ENCODE measurements around the gene STON1. TPM values are rescaled to one million over a fixed set of nuclear protein-coding genes. Genes with fewer than 3 reads are reported as not detected.

STON1 gene
- total RNA-seq, 1 experiment from 2014 or later: 5.5 TPM

DNA sequence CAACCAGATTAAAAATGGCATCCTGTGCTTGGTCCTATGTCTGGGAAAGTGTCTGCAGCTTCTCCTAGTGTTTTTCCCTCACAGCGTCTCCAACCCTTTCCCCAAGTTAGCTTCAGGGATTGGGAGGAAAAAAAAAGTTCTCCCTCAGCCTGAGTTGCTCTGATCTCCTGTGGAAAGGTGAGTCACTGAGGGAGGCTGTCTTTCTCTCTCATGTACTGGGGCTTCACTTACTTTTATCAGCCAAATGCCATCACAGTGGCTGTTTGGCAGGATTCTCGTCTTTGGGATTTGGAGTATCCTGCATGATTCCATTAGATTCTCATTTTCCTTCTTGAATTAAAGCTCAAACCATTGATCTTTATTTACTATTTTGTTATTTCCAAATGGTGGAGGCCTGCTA lies 105.8 kb downstream of the STON1 start:
- no peak for DNase-seq
- Histone ChIP-seq H3K4me1 (ENCODE audit: insufficient read depth, low read length) (no peaks in the 10 kb centered on the region), H2AK5ac (ENCODE audit: insufficient read length, low read length) (no peak overlapping the region), H2BK5ac (ENCODE audit: insufficient read length, low read length) (no peak overlapping the region), H2AFZ (ENCODE audit: low read length) (no peak overlapping the region), H4K91ac (ENCODE audit: insufficient read length, low read depth, low read length) (no peak overlapping the region), H2BK15ac (ENCODE audit: low read depth, low read length) (no peak overlapping the region), H3K4ac (ENCODE audit: low read depth, low read length) (no peak overlapping the region), H3K18ac (ENCODE audit: insufficient read length, low read depth, low read length) (no peak overlapping the region), H3K79me2 (ENCODE audit: insufficient read depth, low read length) (no peaks in the 10 kb centered on the region), H4K8ac (replicated peaks; ENCODE audit: insufficient read length, low read depth, low read length) (no peak overlapping the region), H3K23ac (ENCODE audit: insufficient read length, low read depth, low read length) (no peak overlapping the region), H2BK12ac (ENCODE audit: insufficient read length, low read depth, low read length) (no peak overlapping the region), H3K14ac (ENCODE audit: insufficient read depth, low read length) (no peak overlapping the region), H3K9me3 (ENCODE audit: control insufficient read depth, low read depth, low read length) (no peaks in the 10 kb centered on the region), H3K79me1 (ENCODE audit: insufficient read depth, low read depth, low read length, poor library complexity, severe bottlenecking) (no peaks in the 10 kb centered on the region), H3K4me2 (ENCODE audit: insufficient read depth, insufficient read length, low read length) (no peak overlapping the region), H2BK120ac (ENCODE audit: low read depth, low read length, poor library complexity, severe bottlenecking) (no peak overlapping the region), H3T11ph (ENCODE audit: low read length) (no peak overlapping the region), H3K27me3 (ENCODE audit: insufficient read depth, low read length) (no peaks in the 10 kb centered on the region), H4K5ac (ENCODE audit: insufficient read length, low read depth, low read length) (no peak overlapping the region), H3K23me2 (ENCODE audit: insufficient read length, low read depth, low read length, poor library complexity, severe bottlenecking) (no peaks in the 10 kb centered on the region), H3K56ac (ENCODE audit: insufficient read length, low read depth, low read length) (no peak overlapping the region), H3K9ac (ENCODE audit: extremely low read depth, insufficient read length, low read length) (no peak overlapping the region), H3K27ac (ENCODE audit: insufficient read length, low read depth, low read length) (no peak overlapping the region), H4K20me1 (ENCODE audit: control insufficient read depth, insufficient read depth, insufficient read length) (no peaks in the 10 kb centered on the region), H2BK20ac (ENCODE audit: low read depth, low read length, poor library complexity, severe bottlenecking) (no peak overlapping the region)
- whole genome bisulfite sequencing (ENCODE audit: extremely low coverage, insufficient read length, low lambda C conversion rate): no CpG with 5 or more reads among the region's 2 CpGs
- TF ChIP-seq, protein P1, sequence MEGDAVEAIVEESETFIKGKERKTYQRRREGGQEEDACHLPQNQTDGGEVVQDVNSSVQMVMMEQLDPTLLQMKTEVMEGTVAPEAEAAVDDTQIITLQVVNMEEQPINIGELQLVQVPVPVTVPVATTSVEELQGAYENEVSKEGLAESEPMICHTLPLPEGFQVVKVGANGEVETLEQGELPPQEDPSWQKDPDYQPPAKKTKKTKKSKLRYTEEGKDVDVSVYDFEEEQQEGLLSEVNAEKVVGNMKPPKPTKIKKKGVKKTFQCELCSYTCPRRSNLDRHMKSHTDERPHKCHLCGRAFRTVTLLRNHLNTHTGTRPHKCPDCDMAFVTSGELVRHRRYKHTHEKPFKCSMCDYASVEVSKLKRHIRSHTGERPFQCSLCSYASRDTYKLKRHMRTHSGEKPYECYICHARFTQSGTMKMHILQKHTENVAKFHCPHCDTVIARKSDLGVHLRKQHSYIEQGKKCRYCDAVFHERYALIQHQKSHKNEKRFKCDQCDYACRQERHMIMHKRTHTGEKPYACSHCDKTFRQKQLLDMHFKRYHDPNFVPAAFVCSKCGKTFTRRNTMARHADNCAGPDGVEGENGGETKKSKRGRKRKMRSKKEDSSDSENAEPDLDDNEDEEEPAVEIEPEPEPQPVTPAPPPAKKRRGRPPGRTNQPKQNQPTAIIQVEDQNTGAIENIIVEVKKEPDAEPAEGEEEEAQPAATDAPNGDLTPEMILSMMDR (conservative IDR thresholded peaks at IDR 0.05): no peak
- no peaks in the 10 kb centered on the region for H3K27me3 Mint-ChIP-seq (ENCODE audit: low read depth)
- H3K27ac Mint-ChIP-seq: no peak overlapping the region
- no peak overlapping the region for H3K4me3 Mint-ChIP-seq
- H3K9me3 Mint-ChIP-seq: peaks cover 8 to 9% of the 10 kb centered on the region in 2 experiments; a peak in 4 of 5 replicates
- H3K4me1 Mint-ChIP-seq: no peaks in the 10 kb centered on the region
- H3K36me3 Mint-ChIP-seq (ENCODE audit: insufficient read depth in 1 of 3, low read depth in 3 of 3): peaks cover 0 to 5% (median 2%) of the 10 kb centered on the region in 3 experiments; a peak in 2 of 7 replicates

All from H9 (cell line).